Stimulated activated CD8-positive, alpha-beta memory T cell treated with anti-CD3 and anti-CD28 coated beads, Interleukin-7, amount 100 ng/mL, for 48 hours (primary cell): ENCODE data around the gene AHRR.
"Not testable (repeated sequence)": the region's sequence is repeated elsewhere in the genome, so short reads cannot be mapped to it uniquely, and the experiment has no call there.

Source experiments
- DNase-seq, 2 donors: peaks; one replicate each; pipeline ENCODE4 v3.0.0-alpha.2; 2020; ENCODE audit warnings: low read depth in 1 of 2; ENCODE audit errors: extremely low read depth in 1 of 2

AHRR gene

GRCh38 chr5:305050-305449 is 16.5 kb upstream of the AHRR start:
- no peak for DNase-seq

- no peak for DNase-seq
Observed at GRCh38 chr5:305459-305858, 16.1 kb upstream of the AHRR start.

GRCh38 chr5:306011-306805 is 15.3 kb upstream of the AHRR start:
- no peak for DNase-seq

GRCh38 chr5:307306-307705 is 14.2 kb upstream of the AHRR start:
- DNase-seq, result no peak

DNA sequence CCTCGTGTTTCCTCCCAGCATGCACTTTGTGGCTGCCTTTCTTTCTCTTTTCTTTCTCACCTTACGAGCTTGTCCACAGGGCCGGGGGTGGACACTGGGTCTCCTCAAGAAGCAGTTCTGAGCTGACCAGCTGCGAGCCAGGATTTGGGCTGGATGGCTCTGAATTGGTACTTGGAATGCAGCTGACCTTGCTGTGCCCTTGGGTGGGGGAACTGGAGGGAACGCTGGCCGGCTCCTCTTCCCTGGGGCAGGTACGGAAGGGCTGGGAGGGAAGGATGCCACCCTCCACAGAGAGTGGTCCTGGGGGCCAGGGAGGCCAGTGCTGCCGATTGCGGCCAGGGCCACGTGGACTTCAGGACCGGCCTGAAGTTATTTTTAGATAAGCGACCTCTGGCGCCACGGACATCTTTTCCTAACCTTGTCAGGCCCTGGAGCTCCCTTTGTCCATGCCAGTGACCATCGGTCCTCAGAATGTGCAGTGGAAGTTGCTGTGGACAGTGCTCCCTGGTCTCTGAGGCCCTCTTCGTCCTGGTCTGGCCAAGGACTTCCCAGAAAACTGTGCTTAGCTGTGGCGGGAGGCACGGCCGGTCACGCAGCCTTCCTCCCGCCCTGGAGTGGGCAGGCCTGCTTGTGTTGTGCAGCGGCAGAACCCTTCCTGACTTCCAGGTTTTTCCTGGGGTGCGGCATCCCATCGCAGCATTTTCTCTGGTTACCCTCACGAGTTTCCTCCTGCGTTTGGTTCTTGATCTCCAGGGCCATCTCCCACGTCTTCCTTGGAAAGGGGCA is 13.5 kb upstream of the AHRR start:
- DNase-seq, result no peak

DNA sequence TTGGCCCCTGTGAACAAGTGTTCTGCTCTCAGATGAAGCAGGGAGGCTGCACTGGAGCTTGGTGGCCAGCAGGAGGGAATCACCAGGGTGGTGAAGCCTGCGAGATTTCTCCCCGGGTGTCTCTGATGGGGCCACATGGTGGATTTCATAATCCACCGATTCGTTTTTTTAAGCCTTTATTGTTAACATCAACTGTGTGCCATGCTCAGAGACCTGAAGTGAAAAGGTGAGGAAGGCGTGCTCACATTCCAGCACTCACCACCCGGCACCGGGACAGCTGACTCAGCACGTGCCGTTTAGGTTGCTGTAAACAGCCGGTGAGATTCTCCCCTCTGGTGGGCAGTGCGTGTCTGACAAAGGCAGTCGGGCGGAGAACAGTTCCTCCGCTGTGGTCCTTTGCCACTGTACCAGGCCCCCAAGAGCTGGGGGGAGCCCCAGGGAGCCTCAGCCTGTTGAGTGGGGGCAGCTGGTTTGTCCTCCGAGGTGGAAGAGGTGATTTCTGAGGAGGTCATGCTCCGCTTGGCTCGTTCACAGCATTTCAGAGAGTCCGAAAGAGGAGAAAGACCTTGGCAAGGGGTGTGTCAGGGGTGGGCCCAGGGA is 12.7 kb upstream of the AHRR start:
- no peak for DNase-seq

DNA sequence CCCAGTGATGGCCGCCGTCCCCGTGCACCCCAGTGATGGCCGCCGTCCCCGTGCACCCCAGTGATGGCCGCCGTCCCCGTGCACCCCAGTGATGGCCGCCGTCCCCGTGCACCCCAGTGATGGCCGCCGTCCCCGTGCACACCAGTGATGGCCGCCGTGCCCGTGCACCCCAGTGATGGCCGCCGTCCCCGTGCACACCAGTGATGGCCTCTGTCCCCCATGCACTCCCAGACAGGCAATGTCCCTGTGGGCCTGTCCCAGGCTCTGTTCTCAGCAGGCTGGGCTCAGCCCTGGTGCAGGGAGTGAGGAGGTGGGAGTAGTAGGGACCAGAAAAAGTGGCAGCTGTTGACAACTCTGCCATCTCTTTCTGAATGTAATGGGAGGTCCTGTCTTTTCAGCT is 11.7 kb upstream of the AHRR start:
- not testable (repeated sequence) for DNase-seq

DNA sequence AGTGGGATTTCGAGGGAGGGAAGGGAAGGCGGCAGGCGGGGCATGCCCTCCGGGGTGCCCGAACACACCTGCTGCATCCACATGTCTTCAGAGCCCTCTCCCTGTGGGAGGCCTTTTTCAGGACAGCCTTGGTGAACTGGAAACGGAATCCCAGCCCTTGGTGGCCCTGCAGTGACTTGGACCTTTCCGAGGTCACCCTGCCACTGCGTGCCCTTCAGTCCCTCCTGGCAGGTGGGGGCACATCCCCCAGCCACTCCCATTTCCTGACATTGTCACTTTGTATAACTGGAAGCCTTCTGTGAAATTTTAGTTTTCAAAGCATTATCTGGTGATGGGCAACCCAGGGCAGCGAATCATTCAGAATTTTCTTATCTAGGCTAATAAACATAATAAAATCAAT is 11.0 kb upstream of the AHRR start:
- no peak for DNase-seq

DNA sequence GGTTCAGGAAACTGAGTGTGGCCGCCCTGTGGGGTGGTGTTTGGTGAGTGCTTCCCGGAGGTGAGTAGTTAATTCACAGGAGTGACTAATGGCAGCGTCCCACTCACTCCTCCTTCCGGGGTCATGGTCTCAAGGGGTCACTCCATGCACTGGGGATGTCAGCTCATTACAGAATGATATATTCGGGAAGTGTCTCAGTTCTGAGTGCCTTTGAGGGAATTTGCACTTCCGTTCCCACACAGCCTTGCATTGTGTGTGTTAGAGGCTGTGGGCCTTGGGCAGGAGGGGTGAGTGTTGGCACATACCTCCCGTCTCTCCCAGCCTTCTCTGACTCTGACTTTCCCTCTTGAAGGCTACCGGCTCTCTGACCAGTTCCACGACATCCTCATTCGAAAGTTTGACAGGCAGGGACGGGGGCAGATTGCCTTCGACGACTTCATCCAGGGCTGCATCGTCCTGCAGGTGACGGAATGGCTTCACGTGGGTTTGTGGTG is 10.5 kb upstream of the AHRR start:
- DNase-seq, result no peak

GRCh38 chr5:311963-312362 is 9.6 kb upstream of the AHRR start:
- DNase-seq, result no peak

- no peak for DNase-seq
Observed at GRCh38 chr5:312845-313244, 8.7 kb upstream of the AHRR start.

DNA sequence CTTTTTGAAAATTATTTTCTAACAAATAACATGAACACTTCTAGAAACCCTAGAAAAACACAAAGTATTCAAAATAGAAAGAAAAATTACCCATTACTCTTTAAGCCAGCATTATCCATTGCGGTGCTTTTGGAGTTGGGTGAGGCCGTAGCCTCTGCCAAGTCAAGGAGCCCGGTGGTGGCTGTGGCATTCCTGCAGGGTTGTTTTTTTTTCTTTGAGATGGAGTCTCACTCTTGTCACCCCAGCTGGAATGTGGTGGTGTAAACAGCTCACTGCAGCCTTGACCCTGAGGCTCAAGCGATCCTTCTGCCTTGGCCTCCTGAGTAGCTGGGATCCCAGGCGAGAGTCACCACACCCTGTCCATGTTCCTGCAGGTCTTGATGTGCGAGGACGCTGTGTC is 8.2 kb upstream of the AHRR start:
- DNase-seq, result no peak

DNA sequence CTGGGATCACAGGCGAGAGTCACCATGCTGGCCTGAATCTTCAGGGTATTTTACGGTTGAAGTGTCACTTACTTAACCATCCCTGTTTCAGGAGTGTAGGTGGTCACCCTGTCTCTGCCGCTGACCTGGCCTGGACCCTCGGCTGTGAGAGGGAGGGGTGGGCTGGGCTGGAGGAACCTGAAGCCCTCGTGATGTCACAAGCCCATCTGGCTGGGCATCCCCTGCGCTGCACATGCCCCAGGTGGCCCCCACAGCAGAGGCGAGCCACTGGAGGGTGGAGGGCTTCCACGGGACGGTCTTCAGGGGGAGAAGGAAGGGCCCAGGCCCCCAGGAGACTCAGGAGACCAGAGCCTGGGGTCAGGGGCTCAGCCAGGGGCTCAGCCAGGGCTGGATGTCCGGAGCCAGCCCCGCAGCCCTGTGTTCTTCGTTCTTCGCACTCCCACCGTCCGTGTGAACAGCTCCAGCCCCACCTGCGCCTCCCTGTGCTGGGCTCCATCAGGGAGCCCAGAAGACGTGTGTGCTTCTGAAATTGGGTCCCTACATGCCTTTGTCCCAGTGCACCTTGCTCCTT is 7.6 kb upstream of the AHRR start:
- no peak for DNase-seq

DNA sequence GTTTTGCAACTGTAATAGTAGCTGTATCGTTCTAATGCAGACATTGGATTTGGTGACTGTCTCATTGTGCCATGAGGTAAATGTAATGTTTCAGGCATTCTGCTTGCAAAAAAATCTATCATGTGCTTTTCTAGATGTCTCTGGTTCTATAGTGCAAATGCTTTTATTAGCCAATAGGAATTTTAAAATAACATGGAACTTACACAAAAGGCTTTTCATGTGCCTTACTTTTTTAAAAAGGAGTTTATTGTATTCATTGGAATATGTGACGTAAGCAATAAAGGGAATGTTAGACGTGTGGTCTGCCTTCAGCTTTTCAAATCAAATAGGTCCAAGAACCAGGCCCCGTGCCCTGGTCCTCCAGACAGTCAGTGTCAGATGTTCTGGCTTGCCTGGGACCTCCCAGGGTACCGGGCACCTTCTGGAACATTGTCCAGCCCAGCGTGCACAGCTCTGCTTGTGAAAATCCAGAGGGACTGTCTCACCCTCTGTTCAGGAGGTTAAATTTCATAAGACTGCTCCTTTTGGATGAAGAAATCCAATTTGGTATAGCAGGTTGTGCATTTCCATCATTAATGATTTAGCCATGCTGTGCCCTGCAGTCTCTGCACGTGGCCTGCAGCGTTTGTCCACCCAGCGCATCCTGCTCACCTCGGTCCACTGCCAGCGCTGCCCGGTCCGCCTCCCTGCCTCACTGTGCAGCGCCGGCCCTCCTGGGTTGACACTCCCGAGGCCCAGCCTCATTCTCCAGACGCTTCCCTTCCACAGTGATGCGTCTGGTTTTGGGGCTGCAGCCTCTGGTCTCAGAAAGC is 6.6 kb upstream of the AHRR start:
- no peak for DNase-seq

DNA sequence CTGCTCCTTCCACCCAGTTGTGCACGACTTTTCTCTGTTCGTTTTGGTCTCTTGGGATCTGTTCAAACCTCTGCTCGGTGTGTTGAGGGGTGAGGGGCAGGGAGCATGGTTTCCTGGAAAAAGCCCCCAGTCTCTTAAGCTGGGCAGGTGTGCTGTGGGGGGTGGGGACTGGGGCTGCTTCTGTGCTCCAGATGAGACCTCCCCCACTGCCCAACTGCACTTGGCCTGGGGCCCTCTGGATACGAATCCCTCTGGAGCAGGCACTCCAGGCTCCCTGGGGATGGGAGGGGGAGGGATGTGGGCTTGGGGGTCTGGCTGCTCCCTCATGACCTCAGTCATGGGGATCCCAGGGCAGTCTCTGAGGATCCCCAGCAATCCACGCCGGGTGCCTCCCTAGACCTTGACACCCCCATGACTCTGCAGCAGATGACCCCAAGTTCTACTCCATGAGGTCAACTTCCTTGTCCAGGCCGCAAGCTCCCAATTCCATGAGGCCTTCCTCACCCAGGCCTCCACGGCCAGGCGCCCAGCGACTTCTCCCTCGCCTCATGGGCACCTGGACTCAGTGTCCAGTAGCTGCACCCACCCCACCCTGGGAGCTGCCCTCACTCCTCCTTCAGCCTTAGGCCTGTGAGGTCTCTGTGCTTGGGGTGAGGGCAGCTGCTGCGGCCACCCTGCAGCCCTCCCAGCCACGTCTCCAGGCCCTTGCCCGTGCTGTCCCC is 5.9 kb upstream of the AHRR start:
- no peak for DNase-seq

DNA sequence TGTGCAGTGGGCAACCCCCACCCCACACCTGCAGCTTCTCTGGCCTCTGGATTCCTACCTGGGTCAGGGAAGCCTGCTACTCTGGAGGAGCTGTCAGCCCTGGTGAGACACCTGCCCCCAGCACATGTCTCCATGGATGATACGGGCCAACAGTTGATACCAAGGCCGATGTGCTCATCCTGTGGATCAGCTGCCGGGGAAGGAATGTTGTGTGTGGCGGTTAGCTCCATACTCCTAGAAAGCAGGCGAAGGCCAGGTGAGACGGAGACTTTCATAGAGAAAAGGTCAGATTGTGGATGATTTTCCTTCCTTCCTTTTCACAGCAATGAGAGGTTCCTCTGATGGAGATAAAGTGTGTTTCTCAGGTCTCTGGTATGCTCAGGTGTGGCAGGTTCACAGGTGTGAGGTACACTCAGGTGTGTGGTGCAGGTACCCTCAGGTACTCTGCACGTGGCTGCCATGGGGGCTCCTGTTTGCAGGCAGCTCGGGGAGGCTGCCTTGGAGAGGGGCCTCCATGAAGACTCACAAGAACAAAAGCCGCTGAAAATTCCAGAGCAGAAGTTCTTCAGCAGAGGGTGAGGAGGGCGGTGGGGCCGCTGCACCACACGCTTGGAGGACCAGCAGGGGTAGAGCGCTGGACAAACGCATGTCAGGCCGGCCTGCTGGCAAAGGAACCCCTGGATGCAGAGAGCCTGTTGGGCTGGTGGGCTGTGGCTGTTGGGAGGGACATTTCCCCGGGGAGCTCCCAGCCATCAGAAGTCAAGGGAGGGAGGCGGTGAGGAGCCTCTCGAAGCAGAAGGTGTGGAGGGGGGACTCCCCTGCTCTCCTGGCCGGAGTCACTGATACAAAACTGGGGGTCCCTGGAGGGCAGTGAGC is 5.1 kb upstream of the AHRR start:
- DNase-seq, result no peak

GRCh38 chr5:317086-317811 is 4.3 kb upstream of the AHRR start:
- DNase-seq, result peak; percentile 53 to 57

GRCh38 chr5:318341-318897 is 3.1 kb upstream of the AHRR start:
- no peak for DNase-seq
